HG02678 (cell line): ENCODE measurements around the gene DIS3L2.
"Not testable (repeated sequence)": the region's sequence is repeated elsewhere in the genome, so short reads cannot be mapped to it uniquely, and the experiment has no call there.

Experiments
- ATAC-seq: cut with Tn5 transposase; IDR thresholded peaks from one replicate; pipeline ENCODE4 v1.9.1; 2021; ENCODE audit warnings: mild to moderate bottlenecking, moderate library complexity; ENCODE audit not compliant: unreplicated experiment

Gene DIS3L2

GRCh38 chr2:231928481-231928880 is 33.0 kb upstream of the DIS3L2 start:
- ATAC-seq: no peak

DNA sequence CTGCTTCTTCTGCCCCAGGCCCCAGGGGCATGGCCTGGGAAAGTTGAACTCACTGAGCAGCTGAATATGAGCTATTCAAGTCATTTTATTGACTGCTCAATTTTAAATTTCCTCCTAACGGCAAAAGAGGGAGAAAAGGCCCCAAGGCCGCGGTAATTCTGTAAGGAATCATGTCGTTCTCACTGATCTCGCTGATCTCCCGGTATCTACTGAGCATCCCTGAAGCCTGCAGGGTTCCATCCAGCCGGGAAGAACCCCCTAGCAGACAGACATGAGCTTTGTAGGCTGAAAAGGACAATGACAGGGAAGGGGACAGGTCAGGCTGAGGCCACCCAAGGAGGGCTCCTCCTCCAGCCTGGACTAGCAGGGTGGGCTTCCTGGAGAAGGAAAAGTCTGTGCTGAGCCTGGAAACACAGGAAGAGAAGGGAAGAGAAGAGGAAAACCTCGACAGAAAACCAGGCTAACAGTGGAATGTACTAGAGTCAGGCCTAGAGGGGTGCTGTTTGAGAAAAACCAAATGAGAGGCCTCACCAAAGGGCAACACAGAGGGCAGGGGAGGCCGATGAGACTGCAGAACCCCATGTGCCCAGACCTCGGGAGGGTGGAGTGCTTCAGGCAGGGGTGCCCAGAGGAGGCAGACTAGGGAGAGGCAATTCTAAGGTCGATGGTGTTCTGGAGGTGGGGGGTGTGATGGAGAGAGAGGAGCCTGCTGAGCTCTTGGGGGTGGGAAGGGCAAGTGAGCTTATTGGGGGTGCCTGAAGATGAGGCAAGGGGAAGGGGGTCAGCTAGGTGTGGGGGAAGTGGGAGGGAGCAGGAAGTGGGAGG is 32.4 kb upstream of the DIS3L2 start:
- no peak for ATAC-seq

GRCh38 chr2:231929961-231930592 is 31.4 kb upstream of the DIS3L2 start:
- no peak for ATAC-seq

DNA sequence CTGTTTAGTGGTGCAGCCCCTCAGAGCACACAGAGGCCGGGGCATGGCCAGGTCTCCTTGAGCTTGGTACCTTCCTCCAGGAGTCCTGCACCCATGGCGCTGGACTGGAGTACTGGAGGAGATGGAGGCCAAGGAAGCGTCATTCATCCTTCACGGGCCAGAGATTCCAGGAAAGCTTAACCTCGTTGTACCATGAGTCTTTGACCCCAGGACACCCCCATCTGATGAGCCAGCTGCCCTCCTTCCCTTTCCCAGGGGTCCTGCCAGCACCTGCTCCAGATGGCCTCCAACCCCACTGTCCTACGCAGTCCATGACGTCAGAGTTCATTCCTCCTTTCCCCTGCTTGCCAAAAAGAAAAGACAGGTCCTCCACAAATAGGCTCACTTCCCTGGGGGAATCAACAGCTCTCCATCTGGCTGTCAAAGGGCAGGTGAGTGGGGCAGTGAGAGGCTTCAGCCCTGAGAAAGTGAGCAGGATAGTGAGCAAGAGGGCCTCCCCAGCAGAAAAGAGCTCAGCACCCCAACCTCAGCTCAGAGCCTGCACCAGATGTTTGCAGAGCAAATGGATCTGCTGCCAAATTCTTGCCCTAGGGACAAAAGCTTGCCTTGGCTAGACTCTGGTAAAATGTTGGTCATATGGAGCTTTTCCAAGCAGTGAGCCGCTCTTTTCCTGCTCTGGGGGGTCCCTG is 30.8 kb upstream of the DIS3L2 start:
- ATAC-seq: no peak

- no peak for ATAC-seq
Observed at GRCh38 chr2:231931481-231931915, 30.0 kb upstream of the DIS3L2 start.

DNA sequence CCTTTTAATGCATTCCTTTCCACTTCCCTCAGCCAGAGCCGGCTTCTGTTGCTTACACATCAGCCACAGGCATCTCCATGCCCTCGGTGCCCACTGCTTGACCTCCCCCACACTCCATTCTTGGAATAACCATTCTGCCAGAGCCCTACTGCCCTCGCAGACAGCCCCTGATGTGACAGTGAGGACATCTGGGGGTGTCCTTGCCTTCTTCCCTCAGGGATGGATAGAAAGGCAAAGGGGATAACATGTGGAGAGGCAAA is 28.9 kb upstream of the DIS3L2 start:
- no peak for ATAC-seq

GRCh38 chr2:231932985-231933915 is 28.3 kb upstream of the DIS3L2 start:
- ATAC-seq: no peak

GRCh38 chr2:231933916-231934401 is 27.6 kb upstream of the DIS3L2 start:
- no peak for ATAC-seq

DNA sequence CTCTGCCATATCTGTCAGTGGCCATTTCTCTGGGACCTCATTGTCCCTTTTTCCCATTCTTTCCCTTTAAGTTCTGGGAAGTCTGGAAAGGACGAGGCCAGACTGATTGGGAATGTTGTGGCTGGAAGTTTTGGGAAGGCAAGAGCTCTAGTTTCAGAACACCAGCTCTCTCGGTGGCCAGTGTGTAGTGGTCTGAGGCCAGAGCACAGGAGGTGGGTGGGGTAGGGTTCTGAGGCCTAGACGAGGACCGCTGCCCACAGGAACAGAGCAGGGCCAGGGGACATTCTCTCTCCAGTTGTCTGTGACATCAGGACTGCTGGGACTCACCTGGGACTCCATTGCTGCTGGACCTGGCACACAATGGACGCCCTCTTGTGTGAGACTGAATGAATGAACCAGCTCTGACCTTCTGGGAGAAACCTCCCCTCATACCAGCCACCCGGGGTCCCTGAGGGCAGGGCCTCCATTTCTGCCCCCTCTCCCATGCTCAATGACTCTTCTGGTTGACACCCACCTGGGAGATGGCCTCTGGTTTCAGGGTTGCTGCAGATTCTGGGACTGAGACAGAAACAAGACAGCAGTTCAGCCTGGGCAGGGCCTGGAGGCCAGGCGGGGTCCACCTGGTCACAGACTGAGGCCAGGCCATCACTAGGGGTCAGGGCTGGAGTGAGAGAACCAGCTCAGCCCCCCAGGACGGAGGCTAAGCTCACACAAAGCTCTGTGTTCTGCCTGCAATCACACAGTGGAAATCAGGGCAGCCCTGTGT is 26.9 kb upstream of the DIS3L2 start:
- ATAC-seq: no peak

- ATAC-seq: no peak
Observed at GRCh38 chr2:231935207-231935524, 26.3 kb upstream of the DIS3L2 start.

GRCh38 chr2:231935815-231936214 is 25.7 kb upstream of the DIS3L2 start:
- no peak for ATAC-seq

GRCh38 chr2:231936491-231936890 is 25.0 kb upstream of the DIS3L2 start:
- no peak for ATAC-seq

DNA sequence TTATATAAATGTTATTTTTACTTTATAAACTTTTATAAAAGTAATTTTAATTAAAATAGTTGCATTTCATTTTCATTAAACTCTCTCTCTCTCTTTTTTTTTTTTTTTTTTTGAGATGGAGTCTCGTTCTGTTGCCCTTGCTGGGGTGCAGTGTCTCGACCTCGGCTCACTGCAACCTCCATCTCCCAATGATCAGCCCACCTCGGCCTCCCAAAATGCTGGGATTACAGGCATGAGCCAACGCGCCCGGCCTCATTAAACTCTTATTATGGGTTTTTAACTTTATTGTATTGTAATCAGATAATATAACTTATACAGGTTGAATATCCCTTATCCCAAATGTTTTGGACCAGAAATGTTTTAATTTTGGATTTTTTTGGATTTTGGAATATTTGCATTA is 24.5 kb upstream of the DIS3L2 start:
- no peak for ATAC-seq

DNA sequence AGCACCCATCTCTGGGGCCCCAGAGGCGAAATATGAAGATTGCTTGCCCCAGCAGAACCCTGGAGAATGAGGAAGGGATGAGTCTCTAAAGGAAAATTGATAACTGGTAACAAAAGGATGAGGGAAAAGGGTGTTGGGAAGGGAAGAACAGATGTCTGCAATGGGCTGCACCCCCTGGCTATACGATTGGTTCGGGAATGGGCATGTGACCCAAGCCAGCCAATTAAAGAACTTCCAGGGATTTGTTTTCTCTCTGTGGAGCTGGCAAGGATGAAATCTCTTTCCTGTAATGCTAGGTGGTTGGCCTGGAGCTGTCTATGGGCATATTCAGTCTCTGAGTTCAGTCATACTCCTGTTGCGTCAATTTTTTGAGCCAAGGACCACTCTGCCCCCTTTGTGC is 22.5 kb upstream of the DIS3L2 start:
- ATAC-seq: no peak

- ATAC-seq: no peak
Observed at GRCh38 chr2:231940795-231941194, 20.7 kb upstream of the DIS3L2 start.

DNA sequence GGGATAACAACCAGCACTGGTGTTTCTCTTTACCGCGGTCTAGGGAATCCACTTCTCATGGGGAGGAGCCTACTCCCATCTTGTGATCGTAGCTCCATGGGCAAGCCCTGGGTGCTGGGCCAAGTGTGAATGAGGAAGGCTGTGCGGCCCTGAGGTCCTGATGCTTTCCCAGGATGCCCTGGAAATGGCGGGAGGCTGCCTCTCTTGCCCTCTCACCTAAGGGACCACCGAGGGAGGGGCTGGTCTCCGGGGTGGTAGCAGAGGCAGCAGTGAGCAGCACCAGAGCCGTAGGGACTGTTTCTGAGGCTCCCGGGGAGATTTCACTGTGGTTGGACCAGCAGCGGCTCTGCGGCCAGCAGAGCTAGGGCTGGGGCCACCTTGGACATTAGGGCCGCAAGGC is 19.8 kb upstream of the DIS3L2 start:
- ATAC-seq: no peak

- no peak for ATAC-seq
Observed at GRCh38 chr2:231942180-231942579, 19.3 kb upstream of the DIS3L2 start.

GRCh38 chr2:231946241-231946814 is 15.2 kb upstream of the DIS3L2 start:
- no peak for ATAC-seq

DNA sequence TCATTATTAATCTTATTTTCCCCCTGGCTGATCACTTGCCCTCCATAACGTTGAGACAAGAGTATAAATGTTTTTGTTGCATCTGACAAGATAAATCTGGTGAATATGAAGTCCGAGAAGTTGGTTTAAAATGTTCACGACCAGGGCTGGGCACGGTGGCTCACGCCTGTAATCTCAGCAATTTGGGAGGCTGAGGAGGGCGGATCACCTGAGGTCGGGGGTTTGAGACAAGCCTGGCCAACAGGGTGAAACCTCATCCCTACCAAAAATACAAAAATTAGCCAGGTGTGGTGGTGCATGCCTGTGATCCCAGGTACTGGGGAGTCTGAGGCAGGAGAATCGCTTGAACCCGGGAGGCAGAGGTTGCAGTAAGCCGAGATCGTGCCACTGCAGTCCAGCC is 14.4 kb upstream of the DIS3L2 start:
- not testable (repeated sequence) for ATAC-seq

DNA sequence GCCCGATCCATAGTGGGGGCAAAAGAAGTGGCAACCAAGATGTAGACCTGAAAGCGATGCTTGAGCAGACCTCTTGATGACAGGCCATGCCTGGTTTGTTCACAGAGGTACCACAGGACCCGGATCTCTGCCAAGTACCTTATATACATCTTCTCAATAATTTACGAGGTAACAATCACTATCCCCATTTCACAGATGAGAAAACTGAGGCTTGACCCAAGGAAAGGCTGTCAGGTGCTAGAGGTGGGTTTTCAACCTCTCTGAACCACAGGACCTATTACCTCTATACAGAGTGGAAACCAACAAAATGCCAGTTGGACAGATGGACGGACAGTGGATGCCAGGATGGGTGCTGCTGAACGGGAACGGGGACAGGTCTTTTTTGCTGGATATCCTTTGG is 13.8 kb upstream of the DIS3L2 start:
- no peak for ATAC-seq
